HL-60/S4 (cell line): ENCODE data around the gene TBC1D3I.
"Not testable (repeated sequence)": the region's sequence is repeated elsewhere in the genome, so short reads cannot be mapped to it uniquely, and the experiment has no call there.

ENCODE experiments used
- in situ Hi-C: fragments of 300-500 bp; cut with MboI; formaldehyde crosslinking; loops from 2 replicates; pipeline ENCODE4 v1.14.3; 2022; ENCODE audit warnings: low sequenced_read_pairs

Gene TBC1D3I

GRCh38 chr17:36264470-36264869 is at the start of gene TBC1D3I:
Gene TBC1D3I (minus strand): TSS chr17:36264570. CDS start chr17:36262985, 1,585 bp downstream.
- in situ Hi-C loops: not testable (repeated sequence)

- in situ Hi-C loops: not testable (repeated sequence)
Observed at GRCh38 chr17:36295161-36295560, 30.8 kb upstream of the TBC1D3I start.

GRCh38 chr17:36289965-36290612 is 25.7 kb upstream of the TBC1D3I start:
- in situ Hi-C loops: not testable (repeated sequence)

- in situ Hi-C loops: not testable (repeated sequence)
Observed at GRCh38 chr17:36284219-36284618, 19.8 kb upstream of the TBC1D3I start.

- in situ Hi-C loops: not testable (repeated sequence)
Observed at GRCh38 chr17:36283256-36283655, 18.9 kb upstream of the TBC1D3I start.

GRCh38 chr17:36242046-36242445 is 22.3 kb downstream of the TBC1D3I start:
- in situ Hi-C loops: not testable (repeated sequence)

GRCh38 chr17:36229644-36230043 is 34.7 kb downstream of the TBC1D3I start:
- in situ Hi-C loops: not testable (repeated sequence)

GRCh38 chr17:36222967-36223366 is 41.4 kb downstream of the TBC1D3I start:
- in situ Hi-C loops: not testable (repeated sequence)

GRCh38 chr17:36221581-36222100 is 42.7 kb downstream of the TBC1D3I start:
- in situ Hi-C loops: not testable (repeated sequence)

- in situ Hi-C loops: not testable (repeated sequence)
Observed at GRCh38 chr17:36220737-36221580, 43.4 kb downstream of the TBC1D3I start.

GRCh38 chr17:36219556-36219955 is 44.8 kb downstream of the TBC1D3I start:
- in situ Hi-C loops: not testable (repeated sequence)

- in situ Hi-C loops: not testable (repeated sequence)
Observed at GRCh38 chr17:36215406-36216308, 48.7 kb downstream of the TBC1D3I start.

GRCh38 chr17:36214918-36215317 is 49.5 kb downstream of the TBC1D3I start:
- in situ Hi-C loops: no loop called here

GRCh38 chr17:36213695-36214094 is 50.7 kb downstream of the TBC1D3I start:
- in situ Hi-C loops: no loop called here

GRCh38 chr17:36212966-36213365 is 51.4 kb downstream of the TBC1D3I start:
- in situ Hi-C loops: no loop called here

GRCh38 chr17:36212272-36212605 is 52.1 kb downstream of the TBC1D3I start:
- in situ Hi-C loops: no loop called here

- in situ Hi-C loops: not testable (repeated sequence)
Observed at GRCh38 chr17:36211484-36212271, 52.7 kb downstream of the TBC1D3I start.

GRCh38 chr17:36210439-36211211 is 53.7 kb downstream of the TBC1D3I start, which contains the start of gene CCL4L2:
Gene CCL4L2 (plus strand): TSS chr17:36211063.
- in situ Hi-C loops: not testable (repeated sequence)

GRCh38 chr17:36209575-36209974 is 54.8 kb downstream of the TBC1D3I start:
- in situ Hi-C loops: no loop called here
